ENCODE results near the gene NEXMIF.
"Not testable (repeated sequence)": the region's sequence is repeated elsewhere in the genome, so short reads cannot be mapped to it uniquely, and the experiment has no call there.

NEXMIF gene

DNA sequence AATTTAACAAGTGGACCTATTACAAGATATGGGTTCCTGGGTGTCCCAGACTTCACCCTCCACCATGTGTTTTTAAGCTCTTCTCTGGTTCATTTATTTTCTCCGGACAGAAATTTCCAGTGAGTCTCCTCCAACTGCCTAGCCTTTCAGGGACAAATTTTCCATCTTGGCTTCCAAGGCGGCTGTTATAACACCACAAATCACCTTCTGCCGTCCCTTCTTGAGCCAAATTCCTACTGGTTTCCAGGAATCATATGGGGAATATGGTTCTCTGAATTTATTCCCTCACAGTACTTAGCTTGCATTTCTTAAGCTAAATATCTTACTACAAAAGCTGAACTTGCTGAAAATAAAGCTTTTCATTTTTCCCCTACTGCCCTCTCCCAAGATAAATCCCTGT, 18.8 kb downstream of the NEXMIF start:
- no peaks in the 10 kb centered on the region for H3K27me3 ChIP-seq (replicated peaks; ENCODE audit: control insufficient read depth, insufficient read depth, low read length, poor library complexity, severe bottlenecking)
- no peaks in the 10 kb centered on the region for H3K4me1 ChIP-seq (ENCODE audit: control insufficient read depth, insufficient read depth, low read length, poor library complexity, severe bottlenecking)
- no peak overlapping the region for H3K27ac ChIP-seq (ENCODE audit: insufficient read depth, low read length, poor library complexity, severe bottlenecking)
- no peak for DNase-seq
- no peaks in the 10 kb centered on the region for H3K36me3 ChIP-seq (ENCODE audit: control insufficient read depth, insufficient read depth, low read length)
- no peak overlapping the region for H3K4me3 ChIP-seq (ENCODE audit: insufficient read depth, low read depth, low read length, poor library complexity, severe bottlenecking)
- no peaks in the 10 kb centered on the region for H3K9me3 ChIP-seq (ENCODE audit: control insufficient read depth, low read length)

DNA sequence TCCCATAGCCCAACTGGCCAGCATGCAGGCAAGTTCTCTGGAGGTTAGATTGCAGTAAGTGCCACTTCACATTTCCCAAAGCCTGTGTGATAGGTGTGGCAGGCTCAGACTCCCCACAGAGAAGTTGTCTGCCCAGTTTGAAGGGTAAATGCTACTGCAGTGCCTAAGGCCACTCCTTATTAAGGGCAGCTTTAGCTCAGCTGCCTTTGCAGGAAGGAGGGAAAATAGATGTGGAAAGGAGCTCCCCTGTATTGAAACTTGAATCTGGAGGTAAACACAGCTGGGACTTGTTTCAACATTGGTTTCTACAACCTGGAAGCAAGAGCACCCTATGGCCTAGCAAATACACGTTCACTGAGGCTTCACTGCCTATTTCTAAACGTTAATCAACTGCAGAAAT, 22.4 kb downstream of the NEXMIF start:
- no peak for DNase-seq
- no peak overlapping the region for H3K4me3 ChIP-seq (ENCODE audit: insufficient read depth, low read depth, low read length, poor library complexity, severe bottlenecking)
- H3K9me3 ChIP-seq (ENCODE audit: control insufficient read depth, low read length), result no peaks in the 10 kb centered on the region
- H3K36me3 ChIP-seq (ENCODE audit: control insufficient read depth, insufficient read depth, low read length), result no peaks in the 10 kb centered on the region
- H3K27ac ChIP-seq (ENCODE audit: insufficient read depth, low read length, poor library complexity, severe bottlenecking), result no peak overlapping the region
- no peaks in the 10 kb centered on the region for H3K4me1 ChIP-seq (ENCODE audit: control insufficient read depth, insufficient read depth, low read length, poor library complexity, severe bottlenecking)
- no peaks in the 10 kb centered on the region for H3K27me3 ChIP-seq (replicated peaks; ENCODE audit: control insufficient read depth, insufficient read depth, low read length, poor library complexity, severe bottlenecking)

DNA sequence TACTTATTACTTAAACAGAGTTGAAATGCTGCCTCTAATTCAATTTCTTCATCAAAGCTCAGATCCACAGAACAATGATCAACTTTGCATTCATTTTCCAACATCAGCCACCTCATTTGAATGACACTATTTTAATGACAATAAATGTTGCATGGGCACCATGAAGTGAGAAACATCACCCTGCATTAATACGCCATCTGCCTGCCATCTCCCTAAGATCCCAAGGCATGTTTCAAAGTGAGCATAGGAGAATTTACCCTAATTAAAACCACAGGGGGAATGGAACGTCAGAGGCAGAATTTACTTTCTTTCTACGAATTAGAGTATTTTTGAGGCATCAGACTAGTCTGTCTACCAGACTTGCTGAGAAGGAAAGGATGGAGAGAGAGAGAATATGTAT, 32.7 kb downstream of the NEXMIF start:
- Histone ChIP-seq H3K27ac (ENCODE audit: insufficient read depth, low read length, poor library complexity, severe bottlenecking) (no peak overlapping the region), H3K4me1 (ENCODE audit: control insufficient read depth, insufficient read depth, low read length, poor library complexity, severe bottlenecking) (no peaks in the 10 kb centered on the region), H3K4me3 (ENCODE audit: insufficient read depth, low read depth, low read length, poor library complexity, severe bottlenecking) (no peak overlapping the region), H3K36me3 (ENCODE audit: control insufficient read depth, insufficient read depth, low read length) (no peaks in the 10 kb centered on the region), H3K27me3 (replicated peaks; ENCODE audit: control insufficient read depth, insufficient read depth, low read length, poor library complexity, severe bottlenecking) (no peaks in the 10 kb centered on the region), H3K9me3 (ENCODE audit: control insufficient read depth, low read length) (no peaks in the 10 kb centered on the region)
- no peak for DNase-seq

DNA sequence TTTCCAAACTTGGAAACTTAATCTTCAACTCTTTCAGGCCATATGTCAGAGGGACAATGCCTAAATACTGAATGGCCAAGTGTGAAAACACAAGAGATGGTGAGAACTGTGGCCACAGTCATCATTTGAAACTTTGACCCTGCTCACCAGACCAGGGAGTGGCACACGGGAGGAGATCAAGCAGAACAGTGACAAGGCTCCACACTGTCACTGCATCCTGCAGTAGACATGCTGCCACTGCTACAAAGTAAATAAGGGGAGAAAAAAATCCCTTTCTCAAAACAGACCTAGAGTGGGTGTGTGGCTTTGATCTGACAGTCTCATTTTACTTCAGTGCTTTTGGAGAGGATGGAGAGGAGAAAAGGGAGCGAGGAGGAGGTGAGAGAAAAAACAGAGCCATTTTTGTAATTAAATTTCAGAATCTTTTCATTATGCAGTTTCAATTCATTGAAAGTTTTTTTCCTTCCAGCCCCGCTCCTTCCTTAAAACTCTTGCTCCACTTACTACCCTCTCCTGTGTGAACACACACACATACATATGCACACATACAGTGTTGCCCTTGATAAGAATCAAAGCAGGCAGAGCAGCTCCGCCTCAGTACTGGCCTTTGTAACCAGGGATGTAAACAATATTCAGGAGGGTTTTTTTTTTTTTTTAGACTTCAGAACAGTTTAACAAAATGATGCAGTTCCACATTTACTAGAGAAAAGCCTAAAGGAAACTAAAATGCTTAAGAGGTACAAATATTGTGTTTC, 34.4 kb downstream of the NEXMIF start:
- H3K27ac ChIP-seq (ENCODE audit: insufficient read depth, low read length, poor library complexity, severe bottlenecking), result no peak overlapping the region
- H3K36me3 ChIP-seq (ENCODE audit: control insufficient read depth, insufficient read depth, low read length), result no peaks in the 10 kb centered on the region
- no peaks in the 10 kb centered on the region for H3K27me3 ChIP-seq (replicated peaks; ENCODE audit: control insufficient read depth, insufficient read depth, low read length, poor library complexity, severe bottlenecking)
- no peak overlapping the region for H3K4me3 ChIP-seq (ENCODE audit: insufficient read depth, low read depth, low read length, poor library complexity, severe bottlenecking)
- DNase-seq, result no peak
- H3K9me3 ChIP-seq (ENCODE audit: control insufficient read depth, low read length), result no peaks in the 10 kb centered on the region
- H3K4me1 ChIP-seq (ENCODE audit: control insufficient read depth, insufficient read depth, low read length, poor library complexity, severe bottlenecking), result no peaks in the 10 kb centered on the region

DNA sequence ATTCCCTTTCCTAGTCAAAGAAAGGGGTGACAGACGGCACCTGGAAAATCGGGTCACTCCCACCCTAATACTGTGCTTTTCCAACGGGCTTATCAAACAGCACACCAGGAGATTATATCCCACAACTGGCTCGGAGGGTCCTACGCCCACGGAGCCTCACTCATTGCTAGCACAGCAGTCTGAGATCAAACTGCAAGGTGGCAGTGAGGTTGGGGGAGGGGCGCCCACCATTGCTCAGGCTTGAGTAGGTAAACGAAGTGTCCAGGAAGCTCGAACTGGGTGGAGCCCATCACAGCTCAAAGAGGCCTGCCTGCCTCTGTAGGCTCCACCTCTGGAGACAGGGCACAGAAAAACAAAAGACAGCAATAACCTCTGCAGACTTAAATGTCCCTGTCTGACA, 42.9 kb downstream of the NEXMIF start:
- H3K27ac ChIP-seq (ENCODE audit: insufficient read depth, low read length, poor library complexity, severe bottlenecking); H3K9me3 ChIP-seq (ENCODE audit: control insufficient read depth, low read length); H3K27me3 ChIP-seq (replicated peaks; ENCODE audit: control insufficient read depth, insufficient read depth, low read length, poor library complexity, severe bottlenecking); H3K4me3 ChIP-seq (ENCODE audit: insufficient read depth, low read depth, low read length, poor library complexity, severe bottlenecking); H3K36me3 ChIP-seq (ENCODE audit: control insufficient read depth, insufficient read depth, low read length); H3K4me1 ChIP-seq (ENCODE audit: control insufficient read depth, insufficient read depth, low read length, poor library complexity, severe bottlenecking); DNase-seq: not testable (repeated sequence)

DNA sequence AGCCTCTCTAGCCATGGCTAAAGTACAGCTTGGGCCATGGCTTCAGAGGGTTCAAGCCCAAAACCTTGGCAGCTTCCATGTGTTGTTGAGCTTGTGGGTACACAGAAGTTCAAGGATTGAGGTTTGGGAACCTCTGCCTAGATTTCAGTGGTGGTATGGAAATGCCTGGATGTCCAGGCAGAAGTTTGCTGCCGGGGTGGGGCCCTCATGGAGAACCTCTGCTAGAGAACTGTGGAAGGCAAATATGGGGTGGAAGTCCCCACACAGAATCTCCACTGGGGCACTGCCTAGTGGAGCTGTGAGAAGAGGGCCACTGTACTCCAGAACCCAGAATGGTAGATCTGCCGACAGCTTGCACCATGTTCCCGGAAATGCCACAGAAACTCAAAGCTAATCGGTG, 59.5 kb downstream of the NEXMIF start:
- Histone ChIP-seq H3K27me3 (replicated peaks; ENCODE audit: control insufficient read depth, insufficient read depth, low read length, poor library complexity, severe bottlenecking) (no peaks in the 10 kb centered on the region), H3K9me3 (ENCODE audit: control insufficient read depth, low read length) (peaks cover 2% of the 10 kb centered on the region), H3K27ac (ENCODE audit: insufficient read depth, low read length, poor library complexity, severe bottlenecking) (no peak overlapping the region), H3K36me3 (ENCODE audit: control insufficient read depth, insufficient read depth, low read length) (no peaks in the 10 kb centered on the region), H3K4me3 (ENCODE audit: insufficient read depth, low read depth, low read length, poor library complexity, severe bottlenecking) (no peak overlapping the region), H3K4me1 (ENCODE audit: control insufficient read depth, insufficient read depth, low read length, poor library complexity, severe bottlenecking) (no peaks in the 10 kb centered on the region)
- no peak for DNase-seq

DNA sequence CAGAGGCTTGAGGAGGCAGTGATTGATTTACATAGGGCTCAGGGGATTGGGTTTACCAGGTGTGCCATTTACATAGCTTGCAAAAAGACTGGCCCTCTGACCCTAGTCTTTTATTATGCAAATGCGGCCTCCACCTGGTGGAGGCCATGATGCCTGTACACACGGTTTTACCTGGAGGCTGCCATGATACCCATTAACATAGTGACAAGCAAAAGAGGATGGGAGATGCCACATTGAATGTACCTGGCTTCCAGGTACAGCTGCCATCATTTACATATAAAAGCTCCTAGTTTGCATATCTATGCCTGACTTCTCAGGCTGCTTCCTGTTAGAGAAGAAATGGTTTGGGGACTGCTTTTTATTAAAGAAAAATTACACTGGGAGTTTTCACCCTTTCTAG, 72.0 kb downstream of the NEXMIF start:
- Histone ChIP-seq H3K27ac (ENCODE audit: insufficient read depth, low read length, poor library complexity, severe bottlenecking) (no peak overlapping the region), H3K9me3 (ENCODE audit: control insufficient read depth, low read length) (peaks cover 4% of the 10 kb centered on the region), H3K4me1 (ENCODE audit: control insufficient read depth, insufficient read depth, low read length, poor library complexity, severe bottlenecking) (no peaks in the 10 kb centered on the region), H3K4me3 (ENCODE audit: insufficient read depth, low read depth, low read length, poor library complexity, severe bottlenecking) (no peak overlapping the region), H3K27me3 (replicated peaks; ENCODE audit: control insufficient read depth, insufficient read depth, low read length, poor library complexity, severe bottlenecking) (no peaks in the 10 kb centered on the region), H3K36me3 (ENCODE audit: control insufficient read depth, insufficient read depth, low read length) (no peaks in the 10 kb centered on the region)
- DNase-seq, result no peak

DNA sequence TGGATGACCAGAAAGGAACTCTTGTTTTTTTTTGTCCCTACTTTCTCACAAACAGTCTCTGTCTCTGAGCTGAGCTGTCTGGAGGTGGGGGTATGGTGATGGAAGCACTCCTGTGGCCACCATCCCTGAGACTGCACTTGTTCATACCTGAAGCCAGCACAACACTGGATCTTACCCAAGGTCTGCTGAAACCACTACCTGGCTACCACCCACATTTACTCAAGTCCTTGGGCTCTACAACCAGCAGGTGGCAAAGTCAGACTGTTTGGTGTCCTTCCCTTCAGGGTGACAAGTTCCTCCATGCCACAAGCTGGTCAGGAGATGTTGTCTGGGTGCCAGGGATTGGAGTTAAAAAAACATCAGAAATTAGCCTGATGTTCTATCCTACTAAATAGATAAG, 89.7 kb downstream of the NEXMIF start:
- Histone ChIP-seq H3K9me3 (ENCODE audit: control insufficient read depth, low read length) (no peaks in the 10 kb centered on the region), H3K27ac (ENCODE audit: insufficient read depth, low read length, poor library complexity, severe bottlenecking) (no peak overlapping the region), H3K36me3 (ENCODE audit: control insufficient read depth, insufficient read depth, low read length) (no peaks in the 10 kb centered on the region), H3K4me1 (ENCODE audit: control insufficient read depth, insufficient read depth, low read length, poor library complexity, severe bottlenecking) (no peaks in the 10 kb centered on the region), H3K27me3 (replicated peaks; ENCODE audit: control insufficient read depth, insufficient read depth, low read length, poor library complexity, severe bottlenecking) (no peaks in the 10 kb centered on the region), H3K4me3 (ENCODE audit: insufficient read depth, low read depth, low read length, poor library complexity, severe bottlenecking) (no peak overlapping the region)
- no peak for DNase-seq

DNA sequence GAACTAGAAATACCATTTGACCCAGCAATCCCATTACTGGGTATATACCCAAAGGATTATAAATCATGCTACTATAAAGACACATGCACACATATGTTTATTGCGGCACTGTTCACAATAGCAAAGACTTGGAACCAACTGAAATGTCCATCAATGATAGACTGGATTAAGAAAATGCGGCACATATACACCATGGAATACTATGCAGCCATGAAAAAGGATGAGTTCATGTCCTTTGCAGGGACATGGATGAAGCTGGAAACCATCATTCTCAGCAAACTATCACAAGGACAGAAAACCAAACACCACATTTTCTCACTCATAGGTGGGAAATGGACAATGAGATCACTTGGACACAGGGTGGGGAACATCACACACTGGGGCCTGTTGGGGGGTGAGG, 105.5 kb downstream of the NEXMIF start:
- H3K4me1 ChIP-seq (ENCODE audit: control insufficient read depth, insufficient read depth, low read length, poor library complexity, severe bottlenecking); H3K27ac ChIP-seq (ENCODE audit: insufficient read depth, low read length, poor library complexity, severe bottlenecking); H3K36me3 ChIP-seq (ENCODE audit: control insufficient read depth, insufficient read depth, low read length); H3K27me3 ChIP-seq (replicated peaks; ENCODE audit: control insufficient read depth, insufficient read depth, low read length, poor library complexity, severe bottlenecking); H3K4me3 ChIP-seq (ENCODE audit: insufficient read depth, low read depth, low read length, poor library complexity, severe bottlenecking); H3K9me3 ChIP-seq (ENCODE audit: control insufficient read depth, low read length); DNase-seq: not testable (repeated sequence)

DNA sequence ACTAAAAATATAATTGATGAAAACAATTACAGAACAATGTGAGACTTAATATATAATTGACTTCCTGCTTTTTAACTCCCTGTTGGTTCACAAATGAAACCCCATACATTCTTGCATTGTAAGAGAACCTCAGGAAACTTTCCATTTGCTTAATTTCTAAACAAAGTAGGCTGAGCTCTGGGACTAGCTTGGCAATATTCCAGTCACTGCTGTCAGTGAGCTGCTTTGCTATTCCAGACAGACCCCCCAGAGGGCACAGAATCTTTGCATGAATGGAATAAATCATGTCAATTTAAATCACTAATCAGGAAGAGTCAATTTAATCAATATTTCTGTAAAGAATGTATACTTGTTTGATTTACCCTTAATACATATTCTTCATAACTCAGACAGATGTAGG, 110.6 kb downstream of the NEXMIF start:
- Histone ChIP-seq H3K9me3 (ENCODE audit: control insufficient read depth, low read length) (no peaks in the 10 kb centered on the region), H3K27ac (ENCODE audit: insufficient read depth, low read length, poor library complexity, severe bottlenecking) (no peak overlapping the region), H3K4me3 (ENCODE audit: insufficient read depth, low read depth, low read length, poor library complexity, severe bottlenecking) (no peak overlapping the region), H3K4me1 (ENCODE audit: control insufficient read depth, insufficient read depth, low read length, poor library complexity, severe bottlenecking) (no peaks in the 10 kb centered on the region), H3K36me3 (ENCODE audit: control insufficient read depth, insufficient read depth, low read length) (no peaks in the 10 kb centered on the region), H3K27me3 (replicated peaks; ENCODE audit: control insufficient read depth, insufficient read depth, low read length, poor library complexity, severe bottlenecking) (no peaks in the 10 kb centered on the region)
- no peak for DNase-seq
